AG20443 (cell line): ENCODE results near the gene YJEFN3.

Experiments
- DNase-seq: peaks from one replicate; pipeline ENCODE4 v3.0.0; 2012; ENCODE audit warnings: low spot score, mixed read lengths

The YJEFN3 gene

GRCh38 chr19:19524053-19524452 lies 4.7 kb upstream of the YJEFN3 start:
- no peak for DNase-seq

GRCh38 chr19:19525611-19526380 lies 2.9 kb upstream of the YJEFN3 start:
- DNase-seq: no peak

- DNase-seq: no peak
Observed at GRCh38 chr19:19526581-19527370, 1.9 kb upstream of the YJEFN3 start.

- no peak for DNase-seq
Observed at GRCh38 chr19:19527371-19527656, 1.4 kb upstream of the YJEFN3 start.

- DNase-seq: no peak
Observed at GRCh38 chr19:19527674-19528625, 761 bp upstream of the YJEFN3 start.

GRCh38 chr19:19529783-19530422 lies 1.2 kb downstream of the YJEFN3 start:
- DNase-seq: no peak

GRCh38 chr19:19530423-19530804 lies 1.7 kb downstream of the YJEFN3 start:
- DNase-seq: no peak

GRCh38 chr19:19530889-19531288 lies 2.2 kb downstream of the YJEFN3 start:
- DNase-seq: no peak

GRCh38 chr19:19531951-19532805 lies 3.5 kb downstream of the YJEFN3 start:
- peak; percentile 92 for DNase-seq

GRCh38 chr19:19532806-19533701 lies 4.3 kb downstream of the YJEFN3 start:
- no peak for DNase-seq

- DNase-seq: no peak
Observed at GRCh38 chr19:19533841-19534240, 5.1 kb downstream of the YJEFN3 start.

- no peak for DNase-seq
Observed at GRCh38 chr19:19534556-19535265, 6.0 kb downstream of the YJEFN3 start.

GRCh38 chr19:19535311-19536191 lies 6.8 kb downstream of the YJEFN3 start:
- no peak for DNase-seq

- peak; percentile 69 for DNase-seq
Observed at GRCh38 chr19:19537075-19538048, 8.7 kb downstream of the YJEFN3 start.

GRCh38 chr19:19538061-19538784 lies 9.5 kb downstream of the YJEFN3 start, which contains the start of gene CILP2:
TSS of gene CILP2 (plus strand) at chr19:19538265. CDS start at chr19:19538350, 85 bp downstream.
- DNase-seq: peak; percentile 83

GRCh38 chr19:19538785-19539166 lies 10.1 kb downstream of the YJEFN3 start:
- DNase-seq: no peak
